ENCODE data around the gene PDK2. TPM values are rescaled to one million over a fixed set of nuclear protein-coding genes. Genes with fewer than 3 reads are reported as not detected.

Gene PDK2
- total and polyA plus RNA-seq, 10 of the 15 experiments (the other 5 are each of a cell fraction or from before 2014, with no cell fraction given) = 0.98 to 22.6 (median 12.3) TPM

GRCh38 chr17:50151041-50151936 is 56.1 kb downstream of the PDK2 start (continued):
- TF ChIP-seq NBN (IDR thresholded peaks at IDR 0.05) (peak; percentile 75), MEF2A (IDR thresholded peaks at IDR 0.05; ENCODE audit: insufficient read depth, low read depth, low read length) (0 out of 2 replicates have a peak, but pooled peaks have one; percentile 17), ZNF384 (IDR thresholded peaks at IDR 0.05; ENCODE audit: borderline replicate concordance, low read depth, low read length) (no peak), BACH1 (IDR thresholded peaks at IDR 0.05; ENCODE audit: borderline replicate concordance) (no peak)

DNA sequence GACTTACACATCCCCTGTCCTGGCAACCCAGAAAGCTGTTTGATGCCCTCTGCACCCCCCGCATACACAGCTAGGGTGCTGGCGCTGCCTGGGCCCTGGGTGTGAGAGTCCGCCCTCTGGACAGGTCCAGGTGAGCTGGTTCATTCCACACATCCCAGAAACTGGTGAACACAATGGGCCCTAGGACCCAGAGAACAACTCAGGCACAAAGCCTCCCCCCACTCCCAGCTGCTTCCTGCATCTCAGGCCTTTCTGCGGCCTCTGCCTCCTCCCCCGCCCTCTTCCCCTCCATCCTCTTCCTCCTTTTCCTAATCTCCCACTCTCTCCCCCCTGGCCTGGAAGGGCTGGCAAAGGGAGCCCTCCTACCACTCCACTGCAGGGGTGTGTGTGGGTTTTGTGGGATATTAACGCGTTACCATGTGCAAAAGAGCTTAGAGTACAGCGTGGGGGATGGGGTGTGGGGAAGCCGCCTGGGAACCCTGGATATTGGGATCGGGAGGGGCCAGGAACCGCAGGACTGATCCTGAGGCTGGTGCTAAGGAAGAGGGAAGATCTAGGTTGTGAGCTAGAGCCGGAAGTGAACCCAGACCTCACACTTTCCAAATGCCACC is 56.9 kb downstream of the PDK2 start:
- WGBS (ENCODE audit: insufficient coverage, insufficient replicate concordance, low lambda C conversion rate, missing lambda C conversion rate) = 2% methylated on average over 11 of the region's 12 CpGs
- ATAC-seq (peak; percentile 55), FAIRE-seq (peak; percentile 86), DNase-seq (ENCODE audit: low read depth, low spot score) (no peak)
- H3K27me3 ChIP-seq (replicated peaks in 1 of 2; ENCODE audit: control insufficient read depth in 2 of 2, insufficient read depth in 2 of 2, low read length in 1 of 2) = no peaks in the 10 kb centered on the region
- H3K79me2 ChIP-seq (ENCODE audit: control insufficient read depth, insufficient read depth, low read length) = peaks cover 46% of the 10 kb centered on the region
- H3K9ac ChIP-seq (ENCODE audit: control insufficient read depth, insufficient read depth, low read length) = peak overlapping the region; percentile 83
- ChIA-PET RAD21 (ENCODE audit: unreplicated experiment) (interaction anchor here (1.0 to 3.5 kb wide), 12 partner anchors 9 to 160 kb away, joined by 3 to 17 read pairs (median 6); partner anchors contain the start of genes SAMD14 and SGCA), POLR2A (interaction anchor here (0.8 to 2.2 kb wide), 10 partner anchors 9 to 194 kb away, joined by 3 to 18 read pairs (median 4); partner anchors contain the start of genes ITGA3, SAMD14 and XYLT2), CTCF (interaction anchor here (0.7 to 9.3 kb wide), 16 partner anchors 8 to 155 kb away, joined by 3 to 99 read pairs (median 6); partner anchors contain the start of gene SGCA), SMC1A (ENCODE audit: uncharacterized antibody, unreplicated experiment) (interaction anchor here (0.8 to 3.6 kb wide), 8 partner anchors 9 to 57 kb away, joined by 3 to 31 read pairs (median 4); partner anchors contain the start of genes PDK2, SAMD14 and SGCA)
- in situ Hi-C loops (cut with MboI) (no loop called here), intact Hi-C loops (cut with micrococcal nuclease; ENCODE audit: unreplicated experiment) (no loop called here)
- H4K20me1 ChIP-seq (ENCODE audit: control insufficient read depth, insufficient read depth) = no peaks in the 10 kb centered on the region; the same call in 1 of the 2 replicates
- peak overlapping the region; percentile 89 for H3K4me2 ChIP-seq (ENCODE audit: control insufficient read depth, insufficient read depth)
- H2AFZ ChIP-seq (ENCODE audit: control insufficient read depth, low read depth, low read length) = peak overlapping the region; percentile 35; the same call in 1 of the 2 replicates
- peak overlapping the region; percentile 89 for H3K27ac ChIP-seq (ENCODE audit: control insufficient read depth, insufficient read depth)
- no peaks in the 10 kb centered on the region for H3K36me3 ChIP-seq (ENCODE audit: control insufficient read depth in 2 of 2, insufficient read depth in 2 of 2, low read length in 1 of 2)
- H3K4me3 ChIP-seq = peak overlapping the region; percentile 95
- H3K4me1 ChIP-seq (ENCODE audit: control insufficient read depth, insufficient read depth, low read length) = peaks cover 39% of the 10 kb centered on the region
- BruUV-seq (replicated peaks) = no TSS peak
- H3K9me3 ChIP-seq (replicated peaks; ENCODE audit: control insufficient read depth, insufficient read depth, low read length) = no peaks in the 10 kb centered on the region
- TF ChIP-seq NFXL1 (IDR thresholded peaks at IDR 0.05; ENCODE audit: borderline replicate concordance) = no peak
- peak; percentile 58 for TF ChIP-seq SPI1 (IDR thresholded peaks at IDR 0.05; ENCODE audit: borderline replicate concordance, insufficient read depth, low read depth, low read length)
- TF ChIP-seq, protein P1, sequence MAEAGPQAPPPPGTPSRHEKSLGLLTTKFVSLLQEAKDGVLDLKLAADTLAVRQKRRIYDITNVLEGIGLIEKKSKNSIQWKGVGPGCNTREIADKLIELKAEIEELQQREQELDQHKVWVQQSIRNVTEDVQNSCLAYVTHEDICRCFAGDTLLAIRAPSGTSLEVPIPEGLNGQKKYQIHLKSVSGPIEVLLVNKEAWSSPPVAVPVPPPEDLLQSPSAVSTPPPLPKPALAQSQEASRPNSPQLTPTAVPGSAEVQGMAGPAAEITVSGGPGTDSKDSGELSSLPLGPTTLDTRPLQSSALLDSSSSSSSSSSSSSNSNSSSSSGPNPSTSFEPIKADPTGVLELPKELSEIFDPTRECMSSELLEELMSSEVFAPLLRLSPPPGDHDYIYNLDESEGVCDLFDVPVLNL (IDR thresholded peaks at IDR 0.05; ENCODE audit: low read depth, low read length) = no peak
- TF ChIP-seq, protein P2, sequence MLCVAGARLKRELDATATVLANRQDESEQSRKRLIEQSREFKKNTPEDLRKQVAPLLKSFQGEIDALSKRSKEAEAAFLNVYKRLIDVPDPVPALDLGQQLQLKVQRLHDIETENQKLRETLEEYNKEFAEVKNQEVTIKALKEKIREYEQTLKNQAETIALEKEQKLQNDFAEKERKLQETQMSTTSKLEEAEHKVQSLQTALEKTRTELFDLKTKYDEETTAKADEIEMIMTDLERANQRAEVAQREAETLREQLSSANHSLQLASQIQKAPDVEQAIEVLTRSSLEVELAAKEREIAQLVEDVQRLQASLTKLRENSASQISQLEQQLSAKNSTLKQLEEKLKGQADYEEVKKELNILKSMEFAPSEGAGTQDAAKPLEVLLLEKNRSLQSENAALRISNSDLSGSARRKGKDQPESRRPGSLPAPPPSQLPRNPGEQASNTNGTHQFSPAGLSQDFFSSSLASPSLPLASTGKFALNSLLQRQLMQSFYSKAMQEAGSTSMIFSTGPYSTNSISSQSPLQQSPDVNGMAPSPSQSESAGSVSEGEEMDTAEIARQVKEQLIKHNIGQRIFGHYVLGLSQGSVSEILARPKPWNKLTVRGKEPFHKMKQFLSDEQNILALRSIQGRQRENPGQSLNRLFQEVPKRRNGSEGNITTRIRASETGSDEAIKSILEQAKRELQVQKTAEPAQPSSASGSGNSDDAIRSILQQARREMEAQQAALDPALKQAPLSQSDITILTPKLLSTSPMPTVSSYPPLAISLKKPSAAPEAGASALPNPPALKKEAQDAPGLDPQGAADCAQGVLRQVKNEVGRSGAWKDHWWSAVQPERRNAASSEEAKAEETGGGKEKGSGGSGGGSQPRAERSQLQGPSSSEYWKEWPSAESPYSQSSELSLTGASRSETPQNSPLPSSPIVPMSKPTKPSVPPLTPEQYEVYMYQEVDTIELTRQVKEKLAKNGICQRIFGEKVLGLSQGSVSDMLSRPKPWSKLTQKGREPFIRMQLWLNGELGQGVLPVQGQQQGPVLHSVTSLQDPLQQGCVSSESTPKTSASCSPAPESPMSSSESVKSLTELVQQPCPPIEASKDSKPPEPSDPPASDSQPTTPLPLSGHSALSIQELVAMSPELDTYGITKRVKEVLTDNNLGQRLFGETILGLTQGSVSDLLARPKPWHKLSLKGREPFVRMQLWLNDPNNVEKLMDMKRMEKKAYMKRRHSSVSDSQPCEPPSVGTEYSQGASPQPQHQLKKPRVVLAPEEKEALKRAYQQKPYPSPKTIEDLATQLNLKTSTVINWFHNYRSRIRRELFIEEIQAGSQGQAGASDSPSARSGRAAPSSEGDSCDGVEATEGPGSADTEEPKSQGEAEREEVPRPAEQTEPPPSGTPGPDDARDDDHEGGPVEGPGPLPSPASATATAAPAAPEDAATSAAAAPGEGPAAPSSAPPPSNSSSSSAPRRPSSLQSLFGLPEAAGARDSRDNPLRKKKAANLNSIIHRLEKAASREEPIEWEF (IDR thresholded peaks at IDR 0.05; ENCODE audit: insufficient replicate concordance, low read depth, low read length) = no peak
- TF ChIP-seq ZSCAN29 (IDR thresholded peaks at IDR 0.05) = no peak
